ENCODE data around the gene ADAM12. TPM values are rescaled to one million over a fixed set of nuclear protein-coding genes. Genes with fewer than 3 reads are reported as not detected.
"Not testable (repeated sequence)": the region's sequence is repeated elsewhere in the genome, so short reads cannot be mapped to it uniquely, and the experiment has no call there.

ADAM12 gene
- total RNA-seq, 2 experiments from 2014 or later = 1.2 to 1.7 TPM

DNA sequence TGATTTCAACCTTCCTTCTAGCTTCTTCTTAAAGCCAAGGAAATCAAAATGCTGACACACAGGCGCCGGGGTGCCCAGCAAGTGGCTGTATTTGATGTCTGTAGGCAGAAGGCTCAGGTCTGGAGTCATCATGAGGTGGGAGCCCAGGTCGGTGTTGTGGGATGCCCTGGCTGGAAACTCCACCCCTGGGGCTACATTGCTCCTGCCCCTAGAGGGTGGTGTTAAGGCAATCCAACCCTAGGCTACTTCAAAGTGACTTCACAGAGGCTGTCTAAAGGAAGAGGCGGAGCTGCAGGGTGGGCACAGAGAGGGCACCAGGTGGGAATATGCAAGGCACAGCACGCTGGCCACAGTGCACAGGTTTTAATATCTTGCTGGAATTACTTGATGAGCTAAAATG lies 200.9 kb downstream of the ADAM12 start:
- Mint-ChIP-seq H3K4me1 (no peaks in the 10 kb centered on the region), H3K4me3 (no peak overlapping the region), H3K9me3 (ENCODE audit: low read depth) (no peaks in the 10 kb centered on the region), H3K27ac (no peak overlapping the region), H3K27me3 (peaks cover 9% of the 10 kb centered on the region), H3K36me3 (ENCODE audit: low read depth) (no peaks in the 10 kb centered on the region)
- no peak for DNase-seq
- POLR2A ChIA-PET = no interaction called here
- CTCF ChIA-PET = no interaction called here
- intact Hi-C loops (cut with DNase I, micrococcal nuclease) = no loop called here
- ATAC-seq = no peak

DNA sequence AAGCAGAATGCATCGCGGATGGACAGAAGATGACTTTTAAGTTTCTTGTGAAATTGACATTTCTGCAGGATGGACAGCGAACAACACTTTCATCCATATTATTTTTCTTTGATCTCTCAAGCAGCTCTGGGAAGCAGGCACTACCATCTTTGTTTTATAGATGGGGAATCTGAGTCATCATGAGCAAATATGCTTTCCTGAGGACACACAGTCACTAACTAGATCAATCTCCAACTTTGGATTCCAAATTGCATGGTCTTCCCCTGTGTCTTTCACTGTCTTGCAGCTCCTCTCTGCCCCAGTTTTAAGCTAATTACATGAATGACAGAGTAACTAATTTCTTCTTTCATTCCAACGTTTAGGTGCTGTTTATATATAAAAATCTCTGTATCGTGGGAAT lies 201.5 kb downstream of the ADAM12 start:
- intact Hi-C loops (cut with DNase I, micrococcal nuclease) = no loop called here
- no peak for DNase-seq
- CTCF ChIA-PET = no interaction called here
- Mint-ChIP-seq H3K4me3 (no peak overlapping the region), H3K27ac (no peak overlapping the region), H3K4me1 (no peaks in the 10 kb centered on the region), H3K36me3 (ENCODE audit: low read depth) (no peaks in the 10 kb centered on the region), H3K9me3 (ENCODE audit: low read depth) (no peaks in the 10 kb centered on the region), H3K27me3 (peaks cover 9% of the 10 kb centered on the region)
- POLR2A ChIA-PET = no interaction called here
- ATAC-seq = no peak

DNA sequence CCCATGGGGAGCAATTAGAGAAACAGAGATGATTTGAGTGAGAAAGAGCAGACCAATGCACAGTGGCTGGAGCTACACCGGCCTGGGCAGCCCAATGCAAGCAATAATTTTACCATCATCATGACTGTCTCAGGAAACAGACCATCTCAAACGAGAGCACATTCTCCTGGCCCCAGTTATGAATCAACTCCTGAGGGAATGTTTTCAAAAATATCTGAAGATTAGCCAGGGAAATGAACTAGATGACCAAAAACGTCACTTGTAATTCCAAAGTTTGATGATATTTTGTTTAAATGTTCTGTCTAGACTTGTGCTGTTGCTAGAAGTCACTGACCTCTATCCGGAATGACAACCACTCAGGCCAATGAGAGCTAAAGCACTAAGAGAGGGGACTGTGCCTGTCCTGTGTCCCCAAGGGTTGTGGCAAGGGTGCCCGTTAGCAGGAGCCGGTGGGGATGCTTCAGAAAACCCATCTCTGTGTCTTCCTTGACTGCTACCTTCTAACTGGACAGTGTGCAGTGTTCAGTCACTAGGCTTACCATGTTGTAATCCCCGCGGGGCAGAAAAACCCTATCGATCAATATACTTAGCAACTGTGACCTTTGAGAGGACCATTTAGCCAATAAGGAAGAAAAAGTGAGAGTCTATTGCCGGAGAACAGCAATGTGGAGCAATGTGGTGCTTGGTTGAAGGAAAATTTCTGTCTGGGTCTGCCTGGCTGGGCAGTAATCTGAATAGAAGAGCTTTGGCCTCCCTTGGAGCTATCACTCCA lies 202.4 kb downstream of the ADAM12 start:
- ATAC-seq (no peak), DNase-seq (no peak)
- Mint-ChIP-seq H3K27me3 (peaks cover 6% of the 10 kb centered on the region), H3K36me3 (ENCODE audit: low read depth) (no peaks in the 10 kb centered on the region), H3K27ac (no peak overlapping the region), H3K4me1 (no peaks in the 10 kb centered on the region), H3K9me3 (ENCODE audit: low read depth) (no peaks in the 10 kb centered on the region), H3K4me3 (no peak overlapping the region)
- ChIA-PET POLR2A (no interaction called here), CTCF (interaction anchor here (1.2 kb wide), 1 partner anchor 13 kb away, joined by 3 read pairs; no protein-coding TSS in a partner anchor)
- intact Hi-C loops (cut with DNase I, micrococcal nuclease) = no loop called here

DNA sequence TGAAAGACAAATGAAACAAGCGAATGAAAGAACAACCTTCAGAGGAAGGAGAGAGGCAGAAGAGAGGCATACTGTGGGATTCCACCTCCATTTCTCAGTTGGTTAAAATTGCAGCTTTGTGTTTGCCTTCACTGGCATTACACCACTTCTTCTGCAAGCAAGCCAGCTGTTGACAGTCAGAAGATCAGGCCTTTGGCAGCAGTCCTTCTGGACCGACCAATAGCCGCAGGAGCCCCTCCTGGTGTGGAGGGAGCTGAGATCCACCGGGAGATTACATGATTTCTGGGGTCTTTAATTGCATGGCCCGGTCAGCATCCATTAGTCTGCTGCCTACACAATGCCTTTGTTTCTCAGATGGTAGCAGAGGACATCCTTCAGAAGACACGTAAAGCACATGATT lies 206.7 kb downstream of the ADAM12 start:
- Mint-ChIP-seq H3K4me1 (no peaks in the 10 kb centered on the region), H3K27ac (no peak overlapping the region), H3K9me3 (ENCODE audit: low read depth) (no peaks in the 10 kb centered on the region), H3K4me3 (no peak overlapping the region), H3K36me3 (ENCODE audit: low read depth) (no peaks in the 10 kb centered on the region), H3K27me3 (no peaks in the 10 kb centered on the region)
- POLR2A ChIA-PET = no interaction called here
- intact Hi-C loops (cut with DNase I, micrococcal nuclease) = no loop called here
- ATAC-seq (no peak), DNase-seq (no peak)
- CTCF ChIA-PET = interaction anchor here (0.7 kb wide), 2 partner anchors 131 to 323 kb away, joined by 3 read pairs; no protein-coding TSS in a partner anchor

DNA sequence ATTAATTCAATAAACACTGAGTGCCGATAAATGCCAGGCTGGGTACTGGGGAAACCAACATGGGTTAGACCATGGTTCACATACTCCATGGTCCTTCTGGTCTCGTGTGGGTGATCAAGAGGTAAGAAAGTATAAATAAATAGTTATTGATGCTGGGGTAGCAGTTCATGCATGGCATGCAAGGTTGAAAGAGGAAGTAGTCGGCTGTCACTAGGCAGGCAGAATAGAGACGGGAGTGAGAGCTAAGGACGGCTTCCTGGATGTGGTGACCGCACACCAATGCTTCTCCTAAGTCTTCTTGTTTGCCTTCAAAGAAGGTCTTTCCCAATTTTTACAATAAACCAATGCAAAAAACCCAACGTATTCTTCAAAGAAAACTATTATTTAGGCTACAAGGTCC lies 208.6 kb downstream of the ADAM12 start:
- Mint-ChIP-seq H3K36me3 (ENCODE audit: low read depth) (no peaks in the 10 kb centered on the region), H3K27ac (no peak overlapping the region), H3K9me3 (ENCODE audit: low read depth) (no peaks in the 10 kb centered on the region), H3K4me3 (no peak overlapping the region), H3K4me1 (no peaks in the 10 kb centered on the region), H3K27me3 (no peaks in the 10 kb centered on the region)
- ATAC-seq (no peak), DNase-seq (no peak)
- ChIA-PET CTCF (no interaction called here), POLR2A (no interaction called here)
- intact Hi-C loops (cut with DNase I, micrococcal nuclease) = no loop called here

DNA sequence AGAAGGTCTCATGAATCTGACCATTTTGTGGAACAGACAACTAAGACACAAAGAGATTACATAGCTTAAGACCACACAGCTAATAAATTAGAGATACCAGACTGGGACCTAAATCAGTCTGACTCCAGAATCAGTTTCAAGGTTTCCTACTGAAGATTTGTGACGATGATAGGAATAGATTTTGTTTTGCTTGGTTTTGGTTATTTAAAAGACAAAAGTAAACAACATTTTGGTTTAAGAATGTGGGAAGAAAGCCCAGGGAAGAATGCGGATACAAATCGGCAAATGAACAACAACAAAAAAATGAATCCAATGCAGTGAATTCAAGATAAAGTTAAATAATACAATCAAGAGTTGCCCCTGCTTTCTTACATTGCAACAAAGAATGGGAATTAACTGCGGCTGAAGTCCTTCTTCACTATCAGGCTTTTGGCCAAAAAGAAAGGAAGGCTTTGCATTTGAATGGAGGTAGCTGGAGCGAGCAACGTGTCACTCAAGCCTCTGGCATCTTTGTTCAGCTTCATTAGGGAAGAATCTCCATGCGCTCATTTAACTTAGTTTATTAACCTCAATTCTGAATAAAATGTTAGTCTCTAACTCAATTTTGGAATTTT lies 210.8 kb downstream of the ADAM12 start:
- DNase-seq (no peak), ATAC-seq (no peak)
- Mint-ChIP-seq H3K27ac (no peak overlapping the region), H3K9me3 (ENCODE audit: low read depth) (no peaks in the 10 kb centered on the region), H3K4me1 (no peaks in the 10 kb centered on the region), H3K27me3 (no peaks in the 10 kb centered on the region), H3K4me3 (no peak overlapping the region), H3K36me3 (ENCODE audit: low read depth) (no peaks in the 10 kb centered on the region)
- intact Hi-C loops (cut with DNase I, micrococcal nuclease) = no loop called here
- ChIA-PET CTCF (no interaction called here), POLR2A (no interaction called here)

DNA sequence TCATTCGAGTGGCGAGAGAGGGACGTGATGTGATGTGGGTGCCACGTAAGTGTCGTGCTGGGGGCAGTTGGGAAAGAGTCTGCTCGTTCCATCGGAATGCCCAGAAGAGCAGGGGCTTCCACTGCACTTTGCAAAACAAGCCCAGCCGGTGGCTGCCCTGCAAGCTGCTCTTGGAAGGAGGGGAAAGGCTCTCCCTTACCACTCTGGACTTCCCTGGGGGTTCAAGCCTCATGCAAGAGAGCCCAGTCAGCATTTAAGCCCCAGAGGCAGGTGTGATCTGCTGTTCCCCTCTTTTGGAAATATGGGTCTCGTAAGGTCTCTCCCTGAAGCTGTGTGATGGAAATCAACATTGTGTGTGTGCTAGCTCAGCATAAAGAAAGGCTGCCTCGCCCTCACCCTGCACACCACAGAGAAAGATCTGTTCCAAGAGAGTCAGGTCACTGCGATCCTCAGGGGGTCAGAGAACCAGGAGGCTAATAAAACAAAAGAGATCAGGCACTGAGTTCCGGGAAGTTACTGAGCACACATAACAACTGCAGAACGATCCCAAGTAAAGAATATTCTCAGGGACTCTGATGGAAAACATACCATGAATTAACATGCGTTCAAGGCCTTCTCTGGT lies 212.5 kb downstream of the ADAM12 start:
- Mint-ChIP-seq H3K4me1 (no peaks in the 10 kb centered on the region), H3K36me3 (ENCODE audit: low read depth) (no peaks in the 10 kb centered on the region), H3K4me3 (no peak overlapping the region), H3K27ac (no peak overlapping the region), H3K9me3 (ENCODE audit: low read depth) (no peaks in the 10 kb centered on the region), H3K27me3 (no peaks in the 10 kb centered on the region)
- ChIA-PET CTCF (no interaction called here), POLR2A (no interaction called here)
- no peak for DNase-seq
- intact Hi-C loops (cut with DNase I, micrococcal nuclease) = no loop called here
- no peak for ATAC-seq

DNA sequence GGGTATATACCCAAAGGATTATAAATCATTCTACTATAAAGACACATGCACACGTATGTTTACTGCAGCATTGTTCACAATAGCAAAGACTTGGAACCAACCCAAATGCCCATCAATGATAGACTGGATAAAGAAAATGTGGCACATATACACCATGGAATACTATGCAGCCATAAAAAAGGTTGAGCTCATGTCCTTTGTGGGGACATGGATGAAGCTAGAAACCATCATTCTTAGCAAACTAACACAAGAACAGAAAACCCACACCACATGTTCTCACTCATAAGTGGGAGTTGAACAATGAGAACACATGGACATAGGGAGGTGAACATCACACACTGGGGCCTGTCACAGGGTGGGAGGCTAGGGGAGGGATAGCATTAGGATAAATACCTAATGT lies 215.5 kb downstream of the ADAM12 start:
- H3K9me3 Mint-ChIP-seq (ENCODE audit: low read depth); H3K4me1 Mint-ChIP-seq; DNase-seq; CTCF ChIA-PET; H3K4me3 Mint-ChIP-seq; H3K27ac Mint-ChIP-seq; H3K27me3 Mint-ChIP-seq; POLR2A ChIA-PET; H3K36me3 Mint-ChIP-seq (ENCODE audit: low read depth); intact Hi-C loops (cut with DNase I, micrococcal nuclease); ATAC-seq: not testable (repeated sequence)

DNA sequence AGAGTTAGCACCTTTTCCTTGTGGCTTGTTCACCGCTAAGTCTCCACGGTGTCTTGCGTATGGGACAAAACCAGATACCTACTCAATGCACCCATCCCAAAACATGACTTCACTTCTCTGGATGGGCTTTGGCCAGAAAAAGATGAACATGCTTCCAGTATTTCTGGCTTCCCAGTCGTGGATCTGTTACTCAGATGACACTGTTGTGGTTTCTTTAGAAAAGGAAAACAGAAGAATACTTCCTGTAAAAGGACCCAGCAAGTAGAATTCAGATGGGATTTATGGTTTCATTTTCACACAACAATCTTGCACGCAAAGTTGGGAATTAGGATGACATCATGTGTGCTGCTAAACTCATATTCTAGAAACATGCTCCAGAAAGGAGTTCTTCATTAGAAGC lies 216.7 kb downstream of the ADAM12 start:
- POLR2A ChIA-PET = no interaction called here
- ATAC-seq = no peak

DNA sequence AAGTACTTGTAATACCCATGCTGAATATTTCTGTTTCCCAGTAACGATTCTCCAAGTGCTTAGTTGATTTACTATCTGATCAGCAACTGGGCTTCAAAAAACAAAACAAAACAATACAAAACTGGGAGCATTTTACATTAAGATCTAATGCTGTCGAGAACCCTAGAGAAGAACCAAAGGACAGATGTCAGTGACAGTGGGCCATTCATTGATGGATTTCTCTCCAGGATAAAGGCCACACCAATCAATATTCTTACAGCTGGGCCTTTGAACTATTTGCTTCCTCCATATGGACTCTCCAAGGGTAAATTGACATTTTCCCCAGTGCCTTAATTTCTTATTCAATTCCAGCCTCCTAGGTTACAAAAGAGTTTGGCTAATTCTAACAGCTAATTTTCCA lies 217.5 kb downstream of the ADAM12 start:
- intact Hi-C loops (cut with DNase I, micrococcal nuclease) = no loop called here
- no peaks in the 10 kb centered on the region for H3K27me3 Mint-ChIP-seq
- POLR2A ChIA-PET = no interaction called here
- ATAC-seq (no peak), DNase-seq (no peak)
- no peaks in the 10 kb centered on the region for H3K36me3 Mint-ChIP-seq (ENCODE audit: low read depth)
- CTCF ChIA-PET = no interaction called here
- no peak overlapping the region for H3K4me3 Mint-ChIP-seq
- H3K27ac Mint-ChIP-seq = no peak overlapping the region
- H3K9me3 Mint-ChIP-seq (ENCODE audit: low read depth) = no peaks in the 10 kb centered on the region
- H3K4me1 Mint-ChIP-seq = no peaks in the 10 kb centered on the region

More for the DNA sequence above, 216.7 kb downstream of the ADAM12 start:
- H3K27ac Mint-ChIP-seq = no peak overlapping the region
- DNase-seq = no peak
- intact Hi-C loops (cut with DNase I, micrococcal nuclease) = no loop called here
- H3K4me3 Mint-ChIP-seq = no peak overlapping the region
- CTCF ChIA-PET = no interaction called here
- no peaks in the 10 kb centered on the region for H3K36me3 Mint-ChIP-seq (ENCODE audit: low read depth)
- H3K4me1 Mint-ChIP-seq = no peaks in the 10 kb centered on the region
- H3K9me3 Mint-ChIP-seq (ENCODE audit: low read depth) = no peaks in the 10 kb centered on the region
- no peaks in the 10 kb centered on the region for H3K27me3 Mint-ChIP-seq

DNA sequence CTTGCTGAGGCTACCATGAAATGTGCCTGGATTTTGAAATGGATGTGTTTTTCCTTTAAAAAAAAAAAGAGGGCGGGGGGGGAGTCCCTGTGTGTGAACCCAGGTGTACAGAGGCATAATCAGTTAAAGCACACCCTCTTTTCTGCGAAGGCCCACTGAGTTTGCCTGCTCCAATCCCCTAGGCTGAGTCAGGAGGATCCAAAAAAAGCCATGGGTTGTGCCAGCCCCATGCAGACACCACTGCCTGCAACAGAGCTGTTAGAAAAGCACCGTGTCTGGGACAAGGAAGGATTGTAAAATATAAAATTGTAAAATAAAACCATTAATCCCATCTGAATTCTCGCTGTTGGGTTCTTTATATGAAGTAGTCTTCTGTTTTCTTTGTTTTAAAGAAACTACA lies 217.9 kb downstream of the ADAM12 start:
- intact Hi-C loops (cut with DNase I, micrococcal nuclease) = no loop called here

DNA sequence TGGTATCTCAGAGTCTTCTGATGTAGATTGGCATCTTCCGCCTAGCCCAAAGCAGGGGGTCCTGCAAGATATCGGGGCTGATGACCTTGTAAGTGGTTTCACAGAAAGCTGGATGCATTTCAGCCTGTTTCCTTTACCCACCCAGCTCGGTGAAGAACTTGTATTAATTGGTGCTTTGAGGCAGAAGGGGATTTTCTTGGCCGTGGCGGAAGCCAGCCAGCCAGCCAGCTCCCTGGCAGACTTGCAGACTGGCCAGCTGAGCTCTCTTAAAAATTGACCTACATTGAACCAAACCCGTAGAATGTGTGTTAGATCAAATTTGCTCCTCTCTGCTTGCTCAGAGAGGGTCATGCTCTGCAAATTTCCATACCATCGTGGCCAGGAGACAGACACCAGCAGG lies 218.4 kb downstream of the ADAM12 start:
- no peak for ATAC-seq
- no peaks in the 10 kb centered on the region for H3K27me3 Mint-ChIP-seq
- no peaks in the 10 kb centered on the region for H3K9me3 Mint-ChIP-seq (ENCODE audit: low read depth)
- no peak overlapping the region for H3K4me3 Mint-ChIP-seq
- intact Hi-C loops (cut with DNase I, micrococcal nuclease) = loop anchor here in 1 of 2 experiments (10.0 kb wide), 1 partner anchor 215 kb away; the partner anchor contains the start of gene ADAM12
- no peak for DNase-seq
- no peak overlapping the region for H3K27ac Mint-ChIP-seq
- H3K36me3 Mint-ChIP-seq (ENCODE audit: low read depth) = no peaks in the 10 kb centered on the region
- CTCF ChIA-PET = interaction anchor here (0.8 kb wide), 1 partner anchor 10 kb away, joined by 3 read pairs; no protein-coding TSS in a partner anchor
- H3K4me1 Mint-ChIP-seq = no peaks in the 10 kb centered on the region
- POLR2A ChIA-PET = no interaction called here

More for the DNA sequence above, 217.9 kb downstream of the ADAM12 start:
- no peak overlapping the region for H3K4me3 Mint-ChIP-seq
- POLR2A ChIA-PET = no interaction called here
- no peaks in the 10 kb centered on the region for H3K36me3 Mint-ChIP-seq (ENCODE audit: low read depth)
- H3K27me3 Mint-ChIP-seq = no peaks in the 10 kb centered on the region
- CTCF ChIA-PET = interaction anchor here (0.8 kb wide), 1 partner anchor 10 kb away, joined by 3 read pairs; no protein-coding TSS in a partner anchor
- ATAC-seq (no peak), DNase-seq (no peak)
- H3K27ac Mint-ChIP-seq = no peak overlapping the region
- no peaks in the 10 kb centered on the region for H3K4me1 Mint-ChIP-seq
- H3K9me3 Mint-ChIP-seq (ENCODE audit: low read depth) = no peaks in the 10 kb centered on the region

All from activated CD4-positive, alpha-beta T cell treated with anti-CD3 and anti-CD28 coated beads for 36 hours (primary cell).